HepG2 (cell line): ENCODE data around the gene RSPH1.

Experiments
- POLR2AphosphoS5 ChIP-seq: IDR thresholded peaks from 2 replicates; pipeline ENCODE4 v1.6.1; 2012; ENCODE audit warnings: low read depth, low read length
- TBX3 ChIP-seq: fragments of 450-650 bp; IDR thresholded peaks from 2 replicates; pipeline ENCODE4 v1.6.1; 2017; ENCODE audit warnings: antibody characterized with exemption, mild to moderate bottlenecking, inconsistent platforms, borderline replicate concordance
- WIZ ChIP-seq: sonication (generic); formaldehyde crosslinking; IDR thresholded peaks from 2 replicates; pipeline ENCODE4 v1.5.1; 2020; ENCODE audit warnings: mild to moderate bottlenecking, missing genetic modification reagents
- ZNF292 ChIP-seq: sonication (generic); formaldehyde crosslinking; IDR thresholded peaks from 2 replicates; pipeline ENCODE4 v1.8.1; 2022; ENCODE audit warnings: mild to moderate bottlenecking, low read depth, missing genetic modification reagents, borderline replicate concordance
- TF ChIP-seq, protein P1 (sequence below): sonication (generic); formaldehyde crosslinking; IDR thresholded peaks from 2 replicates; pipeline ENCODE4 v1.4.0; 2020; ENCODE audit warnings: missing genetic modification reagents

DNA sequence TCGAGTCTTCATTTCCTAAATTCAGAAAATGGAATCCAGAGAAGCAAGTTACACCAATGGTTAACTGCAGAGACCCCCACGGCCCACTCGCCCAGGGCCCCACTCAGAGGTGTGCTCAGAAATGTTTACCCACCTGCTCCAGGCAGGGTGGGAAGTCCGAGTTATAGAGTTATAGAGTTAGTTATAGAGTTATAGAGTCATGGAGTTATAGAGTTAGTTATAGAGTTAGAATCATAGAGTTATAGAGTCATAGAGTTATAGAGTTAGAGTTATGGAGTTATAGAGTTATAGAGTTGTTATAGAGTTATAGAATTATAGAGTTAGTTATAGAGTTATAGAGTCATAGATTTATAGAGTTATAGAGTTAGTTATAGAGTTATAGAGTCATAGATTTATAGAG is 60.6 kb downstream of the RSPH1 start:
- TF ChIP-seq POLR2AphosphoS5 = no peak
- no peak for TF ChIP-seq ZNF292
- no peak for TF ChIP-seq TBX3
- TF ChIP-seq WIZ (CRISPR knock-in tag) = no peak
- TF ChIP-seq, protein P1, sequence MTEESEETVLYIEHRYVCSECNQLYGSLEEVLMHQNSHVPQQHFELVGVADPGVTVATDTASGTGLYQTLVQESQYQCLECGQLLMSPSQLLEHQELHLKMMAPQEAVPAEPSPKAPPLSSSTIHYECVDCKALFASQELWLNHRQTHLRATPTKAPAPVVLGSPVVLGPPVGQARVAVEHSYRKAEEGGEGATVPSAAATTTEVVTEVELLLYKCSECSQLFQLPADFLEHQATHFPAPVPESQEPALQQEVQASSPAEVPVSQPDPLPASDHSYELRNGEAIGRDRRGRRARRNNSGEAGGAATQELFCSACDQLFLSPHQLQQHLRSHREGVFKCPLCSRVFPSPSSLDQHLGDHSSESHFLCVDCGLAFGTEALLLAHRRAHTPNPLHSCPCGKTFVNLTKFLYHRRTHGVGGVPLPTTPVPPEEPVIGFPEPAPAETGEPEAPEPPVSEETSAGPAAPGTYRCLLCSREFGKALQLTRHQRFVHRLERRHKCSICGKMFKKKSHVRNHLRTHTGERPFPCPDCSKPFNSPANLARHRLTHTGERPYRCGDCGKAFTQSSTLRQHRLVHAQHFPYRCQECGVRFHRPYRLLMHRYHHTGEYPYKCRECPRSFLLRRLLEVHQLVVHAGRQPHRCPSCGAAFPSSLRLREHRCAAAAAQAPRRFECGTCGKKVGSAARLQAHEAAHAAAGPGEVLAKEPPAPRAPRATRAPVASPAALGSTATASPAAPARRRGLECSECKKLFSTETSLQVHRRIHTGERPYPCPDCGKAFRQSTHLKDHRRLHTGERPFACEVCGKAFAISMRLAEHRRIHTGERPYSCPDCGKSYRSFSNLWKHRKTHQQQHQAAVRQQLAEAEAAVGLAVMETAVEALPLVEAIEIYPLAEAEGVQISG (CRISPR knock-in tag) = no peak
